Caki2 (cell line): Measurements from ENCODE around the gene CENPV. TPM values are rescaled to one million over a fixed set of nuclear protein-coding genes. Genes with fewer than 3 reads are reported as not detected.
"Not testable (repeated sequence)": the region's sequence is repeated elsewhere in the genome, so short reads cannot be mapped to it uniquely, and the experiment has no call there.

Source experiments
- DNase-seq: peaks from one replicate; pipeline ENCODE4 v3.0.0-alpha.2; 2015; ENCODE audit warnings: low read depth
- in situ Hi-C: cut with HindIII; loops from 2 replicates; pipeline ENCODE4 v1.10.0; 2016; ENCODE audit warnings: low sequenced_read_pairs, low pct_unique_long_range_greater_than_20kb, mixed read lengths
- total RNA-seq: library from RNA; depleted of rRNA; stranded (reverse); fragments of >200 nt; shearing (Covaris generic); gene quantifications from 2 replicates; pipeline ENCODE4 v1.2.3, GENCODE V29; 2014; ENCODE audit warnings: low replicate concordance; rRNA removed

The CENPV gene
- total RNA-seq, result 62.6 and 87.5 TPM in 2 replicates

DNA sequence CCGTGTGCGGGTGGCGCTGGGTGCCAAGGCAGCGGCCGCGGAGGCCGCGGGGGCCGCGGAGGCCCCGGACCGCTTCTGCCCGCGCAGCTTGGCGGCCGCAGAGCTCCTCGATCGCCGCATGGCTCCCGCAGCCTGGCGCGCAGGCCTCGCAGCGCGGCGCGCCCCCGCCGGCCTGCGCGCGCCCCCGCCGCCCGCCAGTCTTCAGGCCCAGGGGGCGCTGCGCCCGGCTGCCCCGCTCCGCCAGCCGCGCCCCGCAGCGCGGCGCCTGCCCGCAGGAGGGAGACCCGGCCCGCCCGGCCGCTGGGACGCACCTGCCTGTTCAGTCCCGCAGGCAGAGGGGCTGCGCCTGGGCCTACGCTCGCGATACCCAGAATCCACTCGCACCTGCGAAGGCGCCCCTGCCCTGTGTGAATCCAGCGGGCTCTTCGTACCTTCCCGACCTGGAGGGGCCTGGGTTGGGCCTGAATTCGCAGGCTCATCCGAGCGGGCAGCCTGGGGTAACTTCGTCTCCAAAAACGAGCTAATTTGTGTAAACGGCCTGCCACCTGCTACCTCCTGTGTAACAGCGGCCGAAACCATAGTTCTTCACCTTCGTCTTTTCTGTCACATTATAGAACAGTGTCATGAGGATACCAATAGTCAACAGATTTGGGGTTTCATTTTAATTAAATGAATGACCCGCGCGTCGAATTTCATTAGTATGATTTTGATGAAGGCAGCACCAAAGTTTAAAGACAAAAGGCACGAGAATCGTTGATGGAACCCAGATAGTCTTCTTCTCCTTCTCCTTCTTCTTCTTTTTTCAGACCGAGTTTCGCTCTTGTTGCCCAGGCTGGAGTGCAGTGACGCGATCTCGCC lies at the start of gene CENPV:
Gene CENPV (minus strand): TSS at position 153 of the 858 bp plus-strand sequence. CDS start 33 bp downstream, at position 120.
- DNase-seq, result no peak
- in situ Hi-C loops, result no loop called here

DNA sequence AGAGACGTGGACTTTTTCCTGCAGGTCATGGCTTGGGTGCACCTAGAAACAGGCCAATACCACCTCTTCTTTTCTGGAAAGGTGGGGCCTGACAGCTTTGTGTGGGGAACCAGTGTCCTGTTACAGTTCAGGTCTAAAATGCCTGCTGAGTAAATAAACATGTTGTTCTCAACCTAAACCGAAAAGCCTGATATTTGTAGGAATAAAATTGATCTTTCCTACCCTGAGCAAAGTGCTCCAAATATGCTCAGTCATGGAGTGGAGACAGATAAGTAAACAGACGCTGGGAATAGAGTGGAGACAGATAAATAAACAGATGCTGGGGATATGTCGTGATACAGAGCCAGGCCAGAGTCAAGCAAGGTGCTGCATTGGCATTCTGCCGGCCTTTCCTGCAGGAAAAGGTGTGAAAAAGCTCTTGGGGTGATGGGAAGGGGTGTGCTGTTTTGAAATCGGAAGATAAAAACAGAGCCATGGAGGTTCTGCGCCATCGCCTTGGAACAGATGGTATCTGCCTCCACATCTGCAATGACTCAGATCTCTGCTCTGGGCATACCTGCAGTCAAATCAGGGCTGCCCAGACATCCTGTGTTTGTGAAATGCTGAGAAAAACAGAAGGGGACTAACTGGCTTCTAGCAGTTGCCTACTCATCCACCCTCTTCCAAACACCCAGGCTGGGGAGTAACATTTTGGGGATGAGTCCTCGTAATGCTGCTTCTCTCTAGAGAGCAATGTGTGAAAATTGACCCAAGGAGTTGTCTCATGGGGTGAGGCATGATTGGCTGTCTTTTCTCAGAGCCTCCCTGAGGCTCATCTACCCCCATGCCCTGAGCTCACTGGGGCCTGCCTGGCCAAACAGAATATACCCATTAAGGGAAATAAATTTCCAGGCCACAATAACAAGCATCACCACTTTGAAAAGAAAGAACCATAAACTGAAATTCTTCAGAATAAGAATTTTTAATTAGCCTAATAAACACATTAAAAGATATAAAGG lies 45.3 kb upstream of the CENPV start:
- peak; percentile 65 for DNase-seq
- in situ Hi-C loops, result no loop called here

DNA sequence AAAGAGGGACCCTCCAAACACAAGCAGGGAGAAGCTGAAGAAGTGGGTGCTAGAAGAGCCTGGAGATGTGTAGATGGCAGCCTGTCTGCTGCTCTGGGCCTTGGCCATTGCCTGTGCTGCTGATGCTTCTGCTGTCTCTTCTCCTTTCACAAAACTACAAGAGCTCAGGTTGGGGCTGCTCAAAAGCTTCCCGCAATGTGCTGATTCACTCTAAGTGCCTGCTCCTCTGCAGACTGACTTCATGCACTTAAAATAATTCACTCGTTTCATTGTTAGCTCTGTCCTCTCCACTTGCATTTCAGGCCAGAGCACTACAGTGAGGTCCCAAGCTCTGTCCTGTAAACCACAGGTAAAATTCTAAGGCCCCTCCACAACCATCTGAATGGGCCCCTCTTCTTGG lies 43.4 kb upstream of the CENPV start:
- in situ Hi-C loops, result not testable (repeated sequence)

DNA sequence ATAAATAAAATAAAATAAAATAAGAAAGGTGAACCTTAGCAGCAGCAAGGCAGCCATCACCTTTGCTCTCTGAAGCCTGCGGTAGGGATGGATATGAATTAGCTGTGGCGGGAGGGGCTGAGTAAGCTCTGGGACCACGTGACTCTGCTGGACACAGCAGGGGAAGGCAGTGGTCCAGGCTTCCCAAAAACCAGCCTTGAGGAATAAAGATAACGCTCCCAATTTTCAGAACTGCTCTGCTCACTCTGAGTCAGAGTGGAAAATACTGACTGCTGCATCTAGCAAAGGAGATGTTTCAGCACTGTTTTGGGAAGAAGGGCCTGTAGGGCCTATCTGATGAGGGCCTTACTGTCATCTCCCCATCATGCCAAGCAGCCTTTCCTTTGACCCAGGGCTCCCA lies 42.6 kb upstream of the CENPV start:
- in situ Hi-C loops, DNase-seq: not testable (repeated sequence)

More for the DNA sequence above, 43.4 kb upstream of the CENPV start:
- DNase-seq, result not testable (repeated sequence)

DNA sequence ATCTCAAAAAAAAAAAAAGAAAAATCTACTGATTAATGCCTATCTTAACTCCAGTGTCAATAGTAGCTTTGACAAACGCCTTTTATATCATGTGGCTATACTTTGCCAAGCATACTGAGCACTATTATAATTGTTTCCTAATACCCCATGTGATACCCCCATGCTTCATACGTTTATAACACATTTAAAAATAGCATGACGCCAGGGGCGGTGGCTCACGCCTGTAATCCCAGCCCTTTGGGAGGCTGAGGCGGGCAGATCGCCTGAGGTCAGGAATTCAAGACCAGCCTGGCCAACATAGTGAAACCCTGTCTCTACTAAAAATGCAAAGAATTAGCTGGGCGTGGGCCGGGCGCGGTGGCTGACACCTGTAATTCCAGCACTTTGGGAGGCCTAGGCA lies 39.2 kb upstream of the CENPV start:
- in situ Hi-C loops, DNase-seq: not testable (repeated sequence)

DNA sequence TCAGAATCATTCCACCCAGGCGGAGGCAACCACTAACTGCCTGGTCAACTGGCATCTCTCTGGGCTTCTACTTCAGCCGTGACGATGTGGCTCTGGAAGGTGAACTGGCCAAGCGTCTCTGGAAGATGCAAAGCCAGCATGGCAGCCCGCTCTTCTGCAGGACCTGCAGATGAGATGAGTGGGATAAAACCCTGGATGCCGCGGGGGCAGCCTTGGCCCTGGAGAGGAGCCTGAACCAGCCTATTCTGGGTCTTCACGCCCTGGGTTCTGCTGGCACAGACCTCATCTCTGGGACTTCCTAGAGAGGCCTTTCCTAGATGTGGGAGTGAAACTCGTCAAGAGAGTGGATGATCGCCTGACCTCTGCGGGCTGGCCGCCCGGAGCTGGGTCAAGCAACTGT lies 38.2 kb upstream of the CENPV start:
- in situ Hi-C loops, result no loop called here
- DNase-seq, result no peak

DNA sequence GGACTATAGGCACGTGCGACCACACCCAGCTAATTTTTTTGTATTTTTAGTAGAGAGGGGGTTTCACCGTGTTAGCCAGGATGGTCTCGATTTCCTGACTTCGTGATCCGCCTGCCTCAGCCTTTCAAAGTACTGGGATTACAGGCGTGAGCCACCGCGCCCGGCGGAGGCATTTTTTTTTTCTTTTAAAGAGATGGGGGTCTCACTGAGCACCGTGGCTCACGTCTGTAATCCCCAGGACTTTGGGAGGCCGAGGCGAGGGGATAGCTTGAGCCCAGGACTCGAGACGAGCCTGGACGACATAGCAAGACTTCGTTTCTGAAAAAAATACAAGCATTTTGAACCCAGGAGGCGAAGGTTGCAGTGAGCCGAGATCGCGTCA lies 32.8 kb upstream of the CENPV start:
- in situ Hi-C loops, DNase-seq: not testable (repeated sequence)

DNA sequence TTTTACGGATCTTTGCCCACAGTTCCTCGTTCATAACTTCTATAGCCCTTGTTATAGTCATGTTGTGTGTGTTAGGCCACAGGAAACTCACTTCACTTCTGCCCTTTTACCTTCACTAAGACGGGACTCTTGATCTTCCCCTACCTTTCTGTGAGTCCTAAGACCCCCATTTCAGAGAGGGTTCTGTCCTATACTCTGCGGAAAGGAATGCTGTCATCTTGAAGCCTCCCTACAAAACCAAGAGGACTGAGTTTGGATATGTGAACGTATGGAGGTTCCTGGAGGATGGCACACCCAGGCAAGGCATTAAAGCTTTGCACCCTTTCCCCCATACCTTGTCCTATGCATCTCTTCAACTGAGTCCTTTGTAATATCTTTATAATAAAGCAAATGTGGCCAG lies 31.3 kb upstream of the CENPV start:
- DNase-seq, result no peak
- in situ Hi-C loops, result no loop called here

DNA sequence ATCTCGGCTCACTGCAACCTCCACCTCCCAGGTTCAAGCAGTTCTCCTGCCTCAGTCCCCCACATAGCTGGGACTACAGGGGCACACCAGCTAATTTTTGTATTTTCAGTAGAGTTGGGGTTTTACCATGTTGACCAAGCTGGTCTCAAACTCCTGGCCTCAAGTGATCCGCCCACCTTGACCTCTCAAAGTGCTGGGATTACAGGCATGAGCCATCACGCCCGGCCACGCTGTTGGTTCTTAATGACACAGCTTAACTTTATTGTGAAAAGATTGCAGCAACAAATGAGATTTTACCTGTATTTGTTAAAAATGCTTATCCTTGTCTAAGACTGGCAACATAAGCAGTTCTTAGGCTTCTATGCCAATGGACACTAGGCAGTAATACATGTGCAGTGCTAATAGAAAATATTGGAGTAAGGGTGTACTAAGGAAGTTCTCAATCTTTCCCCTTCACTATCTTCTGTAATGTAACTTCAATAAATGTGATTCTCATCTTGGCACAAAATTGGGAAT lies 30.6 kb upstream of the CENPV start:
- no peak for DNase-seq
- in situ Hi-C loops, result no loop called here

DNA sequence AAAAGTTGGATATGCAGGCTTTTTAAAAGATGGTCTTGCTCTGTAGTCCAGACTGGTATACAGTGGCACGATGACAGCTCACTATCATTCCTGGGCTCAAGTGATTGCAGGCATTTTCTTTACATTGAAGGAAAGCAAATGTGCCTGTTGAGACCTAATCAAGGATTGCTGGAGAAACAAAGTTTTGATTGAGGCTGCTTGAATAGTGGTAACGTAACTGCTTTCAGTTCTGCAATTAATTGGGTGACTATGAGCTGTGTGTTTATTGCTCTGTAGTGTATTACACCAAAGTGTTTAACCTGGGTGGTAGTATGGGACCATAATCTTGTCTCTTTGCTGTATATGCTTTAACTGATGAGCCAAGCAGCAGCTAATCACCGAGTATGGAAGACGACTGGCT lies 29.9 kb upstream of the CENPV start:
- in situ Hi-C loops, result no loop called here
- DNase-seq, result no peak

DNA sequence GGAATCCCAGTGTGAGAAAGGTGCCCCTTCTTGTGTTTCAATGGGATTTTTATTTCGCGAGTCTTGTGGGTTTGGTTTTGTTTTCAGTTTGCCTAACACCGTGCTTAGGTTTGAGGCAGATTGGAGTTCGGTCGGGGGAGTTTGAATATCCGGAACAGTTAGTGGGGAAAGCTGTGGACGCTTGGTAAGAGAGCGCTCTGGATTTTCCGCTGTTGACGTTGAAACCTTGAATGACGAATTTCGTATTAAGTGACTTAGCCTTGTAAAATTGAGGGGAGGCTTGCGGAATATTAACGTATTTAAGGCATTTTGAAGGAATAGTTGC lies 28.2 kb upstream of the CENPV start:
- no peak for DNase-seq
- in situ Hi-C loops, result no loop called here

DNA sequence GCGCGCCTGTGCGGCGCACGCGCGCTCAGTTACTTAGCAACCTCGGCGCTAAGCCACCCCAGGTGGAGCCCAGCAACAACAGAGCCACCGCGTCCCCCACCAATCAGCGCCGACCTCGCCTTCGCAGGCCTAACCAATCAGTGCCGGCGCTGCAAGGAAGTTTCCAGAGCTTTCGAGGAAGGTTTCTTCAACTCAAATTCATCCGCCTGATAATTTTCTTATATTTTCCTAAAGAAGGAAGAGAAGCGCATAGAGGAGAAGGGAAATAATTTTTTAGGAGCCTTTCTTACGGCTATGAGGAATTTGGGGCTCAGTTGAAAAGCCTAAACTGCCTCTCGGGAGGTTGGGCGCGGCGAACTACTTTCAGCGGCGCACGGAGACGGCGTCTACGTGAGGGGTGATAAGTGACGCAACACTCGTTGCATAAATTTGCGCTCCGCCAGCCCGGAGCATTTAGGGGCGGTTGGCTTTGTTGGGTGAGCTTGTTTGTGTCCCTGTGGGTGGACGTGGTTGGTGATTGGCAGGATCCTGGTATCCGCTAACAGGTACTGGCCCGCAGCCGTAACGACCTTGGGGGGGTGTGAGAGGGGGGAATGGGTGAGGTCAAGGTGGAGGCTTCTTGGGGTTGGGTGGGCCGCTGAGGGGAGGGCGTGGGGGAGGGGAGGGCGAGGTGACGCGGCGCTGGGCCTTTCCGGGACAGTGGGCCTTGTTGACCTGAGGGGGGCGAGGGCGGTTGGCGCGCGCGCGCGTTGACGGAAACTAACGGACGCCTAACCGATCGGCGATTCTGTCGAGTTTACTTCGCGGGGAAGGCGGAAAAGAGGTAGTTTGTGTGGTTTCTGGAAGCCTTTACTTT lies 27.6 kb upstream of the CENPV start, which contains the start of gene UBB:
Gene UBB (plus strand): TSS at position 452 of the 856 bp plus-strand sequence. CDS start 817 bp downstream, outside the sequence.
- peak; percentile 91 for DNase-seq
- in situ Hi-C loops, result no loop called here

DNA sequence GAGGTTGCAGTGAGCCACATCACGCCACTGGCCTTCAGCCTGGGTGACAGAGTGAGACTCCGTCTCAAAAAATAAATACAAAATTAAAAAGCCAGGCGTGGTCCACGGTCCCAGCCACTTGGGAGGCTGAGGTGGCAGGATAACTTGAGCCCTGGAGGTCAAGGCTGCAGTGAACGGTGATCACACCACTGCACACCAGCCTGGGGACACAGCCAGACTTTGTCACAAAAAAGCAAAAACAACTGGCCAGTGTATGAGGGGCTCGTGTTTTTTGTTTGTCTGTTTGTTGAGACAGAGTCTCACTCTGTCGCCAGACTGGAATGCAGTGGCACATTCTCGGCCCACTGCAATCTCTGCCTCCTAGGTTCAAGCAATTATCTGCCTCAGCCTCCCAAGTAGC lies 26.4 kb upstream of the CENPV start:
- DNase-seq, result no peak
- in situ Hi-C loops, result no loop called here

DNA sequence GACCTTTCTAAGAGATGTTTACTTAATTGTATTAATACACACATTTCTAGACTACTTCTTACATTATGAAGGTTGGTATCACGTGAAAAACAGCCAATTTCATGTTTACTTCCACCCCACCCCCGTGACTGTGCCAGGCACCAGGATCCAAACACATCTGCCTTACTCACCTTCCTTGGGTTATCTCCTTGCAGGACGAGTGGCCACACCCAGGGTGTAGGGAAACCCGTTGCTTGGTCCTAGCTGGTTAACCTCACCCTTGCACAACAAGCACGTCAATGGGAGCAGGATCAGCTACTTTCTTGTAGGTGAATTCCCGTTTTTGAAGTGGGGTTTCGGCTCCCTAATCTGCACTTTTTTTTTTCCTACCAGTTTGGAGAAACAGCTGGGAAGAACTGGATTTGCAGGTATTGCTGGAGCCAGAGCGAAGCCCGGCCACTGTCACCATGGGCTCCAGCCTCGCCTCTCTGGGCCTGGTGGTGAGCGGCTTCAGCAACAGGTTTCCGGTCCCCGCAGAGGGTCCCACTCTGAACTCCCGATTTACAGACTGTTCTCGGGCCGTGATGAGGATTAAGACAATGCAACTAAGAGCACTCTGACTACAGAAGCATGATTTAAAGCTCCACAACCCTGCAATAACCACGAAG lies 25.5 kb upstream of the CENPV start:
- DNase-seq, result no peak
- in situ Hi-C loops, result no loop called here

DNA sequence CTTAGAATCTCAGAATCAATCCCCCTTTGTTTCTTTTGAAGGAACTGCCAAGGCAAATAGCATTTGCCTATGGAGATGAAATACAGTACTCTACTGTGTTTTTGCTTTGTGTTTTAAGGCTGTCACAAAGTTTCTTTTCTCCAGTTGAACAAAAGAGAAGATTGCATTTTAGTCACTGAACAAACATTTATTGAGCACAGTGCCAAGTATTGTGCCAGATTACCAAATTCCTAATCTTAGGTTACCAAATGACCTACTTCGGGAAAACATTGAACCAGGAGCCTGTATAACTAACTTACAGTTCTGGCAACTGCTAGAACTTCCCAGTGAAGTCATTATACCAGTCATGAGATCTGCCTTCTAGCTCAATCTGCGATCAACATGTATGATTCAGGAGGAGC lies 24.7 kb upstream of the CENPV start:
- no peak for DNase-seq
- in situ Hi-C loops, result no loop called here

DNA sequence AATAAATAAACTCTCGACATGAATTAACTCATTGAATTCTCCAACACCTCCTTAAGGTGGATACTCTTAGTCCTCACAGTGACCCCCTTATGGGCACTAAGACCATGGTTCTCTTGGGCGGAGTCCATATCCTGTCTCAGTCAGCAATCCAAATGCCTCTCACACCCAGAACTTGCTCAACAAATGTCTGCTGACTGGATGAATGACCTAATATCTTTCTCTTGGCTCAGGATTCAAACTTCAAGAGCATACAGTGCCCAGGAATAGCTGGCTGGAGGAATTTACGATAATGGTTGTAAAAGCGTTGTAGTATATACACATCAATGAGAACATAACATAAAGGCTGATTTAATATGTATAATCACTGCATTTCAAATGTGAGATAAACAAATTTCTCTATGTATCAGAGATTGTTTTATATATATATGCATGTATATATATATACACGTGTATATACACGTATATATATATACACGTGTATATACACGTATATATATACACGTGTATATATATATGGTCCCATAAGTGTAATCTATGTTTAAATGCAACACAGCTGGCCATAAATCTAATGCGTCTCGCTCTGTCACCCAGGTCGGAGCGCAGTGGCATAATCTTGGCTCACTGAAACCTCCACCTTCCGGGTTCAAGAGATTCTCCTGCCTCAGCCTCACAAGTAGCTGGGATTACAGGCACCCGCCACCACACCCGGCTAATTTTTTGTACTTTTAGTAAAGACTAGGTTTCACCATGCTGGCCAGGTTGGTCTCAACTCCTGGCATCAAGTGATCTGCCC lies 21.1 kb upstream of the CENPV start:
- in situ Hi-C loops, result no loop called here
- DNase-seq, result no peak

DNA sequence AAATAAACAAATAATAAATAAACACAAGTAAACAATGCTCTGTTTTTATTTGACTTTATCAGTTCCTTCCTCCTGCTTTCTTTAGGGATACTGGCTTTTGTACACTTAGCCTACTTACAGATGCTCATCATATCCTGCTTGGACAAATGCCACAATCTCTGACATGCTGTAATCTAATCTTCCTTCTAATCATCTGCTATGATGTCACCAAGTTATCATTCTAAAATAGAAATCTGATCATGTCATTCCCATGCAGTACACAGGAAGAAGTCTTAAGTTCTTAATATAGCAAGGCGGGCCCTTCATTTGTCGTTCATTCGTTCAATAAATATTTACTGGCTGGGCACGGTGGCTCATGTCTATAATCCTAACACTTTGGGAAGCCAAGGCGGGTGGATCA lies 18.5 kb upstream of the CENPV start:
- in situ Hi-C loops, result no loop called here
- no peak for DNase-seq
